Heart right ventricle (tissue), 16 donors: ENCODE data around the gene IGFALS. TPM values are rescaled to one million over a fixed set of nuclear protein-coding genes. Genes with fewer than 3 reads are reported as not detected.

Experiments
- ATAC-seq, 8 donors: fragments of 200-7000 bp; cut with Tn5 transposase; one replicate each; pipeline ENCODE4 v1.9.1; 2020; ENCODE audit warnings: mild to moderate bottlenecking in 8 of 8, moderate library complexity in 8 of 8, moderate number of reproducible peaks in 1 of 8
- DNase-seq, 2 donors: peaks; one replicate each; pipeline ENCODE4 v3.0.0-alpha.2; 2020
- H3K27ac ChIP-seq, 10 donors: fragments of 200-600 bp; sonication (generic) in 2 of 10; one replicate each; pipeline versions ENCODE4 v1.5.0 to v1.8.0; 2020 to 2022; ENCODE audit warnings: mild to moderate bottlenecking in 3 of 10
- H3K27me3 ChIP-seq, 7 donors: fragments of 200-600 bp; one replicate each; pipeline ENCODE4 v1.8.0; 2021 to 2022; ENCODE audit warnings: mild to moderate bottlenecking in 2 of 7
- H3K36me3 ChIP-seq, 9 donors: fragments of 200-600 bp; sonication (generic) in 1 of 9; one replicate each; pipeline versions ENCODE4 v1.5.0 to v1.8.0; 2020 to 2022; ENCODE audit warnings: mild to moderate bottlenecking in 2 of 9
- H3K4me1 ChIP-seq, 9 donors: fragments of 200-600 bp; sonication (generic) in 1 of 9; one replicate each; pipeline versions ENCODE4 v1.5.0 to v1.8.0; 2020 to 2022; ENCODE audit warnings: mild to moderate bottlenecking in 4 of 9
- H3K4me3 ChIP-seq, 10 donors: fragments of 200-600 bp; sonication (generic) in 2 of 10; one replicate each; pipeline versions ENCODE4 v1.5.0 to v1.8.0; 2020 to 2022; ENCODE audit warnings: mild to moderate bottlenecking in 7 of 10, moderate library complexity in 2 of 10
- H3K9me3 ChIP-seq, 11 donors: fragments of 200-600 bp in 10 of 11; sonication (generic) in 2 of 11; one replicate each; pipeline versions ENCODE4 v1.5.0 to v1.8.0; 2013 to 2022; ENCODE audit warnings: mild to moderate bottlenecking in 2 of 11, control low read depth in 1 of 11, moderate library complexity in 1 of 11
- CTCF ChIP-seq, 9 donors: fragments of 200-600 bp; sonication (generic) in 2 of 9; IDR thresholded peaks; one replicate each; pipeline versions ENCODE4 v1.5.0 to v1.8.0; 2021 to 2022; ENCODE audit warnings: antibody characterized with exemption in 9 of 9, mild to moderate bottlenecking in 5 of 9, moderate library complexity in 1 of 9
- WGBS, 2 donors: extraction: QIAGEN DNeasy Blood & Tissue Kit; methylation state at CpG; one replicate each; pipeline ENCODE4 v1.1.7; 2013; ENCODE audit warnings: inconsistent platforms in 1 of 2; 5-methylcytosine and 5-hydroxymethylcytosine counted together
- intact Hi-C, 10 donors: fragments of 100-400 bp; cut with DNase I; formaldehyde crosslinking; loops; one replicate each; pipeline versions ENCODE4 v1.11.1 to v1.14.2; 2022
- polyA plus RNA-seq, 2 donors: library from polyadenylated mRNA; stranded (reverse); fragments of 200-250 nt; gene quantifications; one replicate each; pipeline ENCODE4 v1.2.3, GENCODE V29; 2013
- total RNA-seq, 10 donors: library from RNA; stranded (reverse); fragmentation: NEBNext Ultra II Directional in 3 of 10; extraction: Animal tissue kit (Norgen Biotek cat#: 25700) in 3 of 10; gene quantifications; one replicate each; pipeline versions ENCODE4 v1.2.1 to v1.2.4, GENCODE V29; 2021 to 2023
- donor health status: Arrhythmogenic right ventricular cardiomyopathy.
- donor health status: ischemic (EF 13 %, LVEDD 7.1; RV severe dilation, severe dysfunction).
- donor health status: healthy with polysubstance abuse.
- donor health status: DM: no; HTN: yes; CAD: no.
- donor health status: DM: no; HTN: no; CAD: no.
- donor health status: ischemic (EF 25% LVEDD 6.9; RV normal size, moderate dysfunction).
- donor health status: ischemic (EF 25% LVEDD 5.7; RV mildly dilated, moderate dysfunction).
- donor health status: healthy.
- donor health status: DM: yes; HTN: yes; CAD: no.
- donor health status: Ischemic cardiomyopathy.
- donor health status: ischemic (EF 35%, LVEDD 5.7; RV mildly dilated, moderate dysfunction).
- donor health status: nonischemic (EF 11% LVEDD 7.7; RV severe dilation, severe dysfunction).
- donor health status: DM: yes; HTN: yes; CAD: no.
- donor health status: PGD.
- donor health status: ischemic (EF 29% LVEDD 5.4; RV normal size, mild dysfunction).
- donor health status: nonischemic (EF 23%, LVEDD 6.1; RV moderate dilation, normal function).

IGFALS gene
- total and polyA plus RNA-seq, 12 donors = 0.04 to 0.59 (median 0.13) TPM; not detected in 6

GRCh38 chr16:1819611-1820010 lies 26.1 kb upstream of the IGFALS start:
- H3K36me3 ChIP-seq = peaks cover 0 to 80% (median 33%) of the 10 kb centered on the region in 9 donors
- WGBS, 2 donors = 94 to 95% methylated on average over 15 of the region's 15 CpGs
- no peak overlapping the region for H3K27ac ChIP-seq
- H3K9me3 ChIP-seq = no peaks in the 10 kb centered on the region
- DNase-seq (no peak), ATAC-seq (no peak)
- intact Hi-C loops = no loop called here
- H3K4me1 ChIP-seq = peaks cover 0 to 14% (median 7%) of the 10 kb centered on the region in 9 donors
- no peak overlapping the region for H3K4me3 ChIP-seq
- no peak for TF ChIP-seq CTCF (IDR thresholded peaks at IDR 0.05)
- no peaks in the 10 kb centered on the region for H3K27me3 ChIP-seq

- H3K4me1 ChIP-seq = peaks cover 0 to 8% (median 3%) of the 10 kb centered on the region in 9 donors
- no peak overlapping the region for H3K27ac ChIP-seq
- no peaks in the 10 kb centered on the region for H3K27me3 ChIP-seq
- WGBS, 2 donors = 95% methylated on average over 35 of the region's 35 CpGs
- no peak for TF ChIP-seq CTCF (IDR thresholded peaks at IDR 0.05)
- H3K9me3 ChIP-seq = no peaks in the 10 kb centered on the region
- ATAC-seq (no peak), DNase-seq (no peak)
- H3K36me3 ChIP-seq = peaks cover 0 to 86% (median 33%) of the 10 kb centered on the region in 9 donors
- intact Hi-C loops = no loop called here
- H3K4me3 ChIP-seq = no peak overlapping the region
These were observed 25.5 kb upstream of the IGFALS start for GRCh38 chr16:1818873-1819525.

- Histone ChIP-seq H3K27ac (no peak overlapping the region), H3K36me3 (peaks cover 0 to 92% (median 33%) of the 10 kb centered on the region in 9 donors), H3K9me3 (no peaks in the 10 kb centered on the region), H3K27me3 (no peaks in the 10 kb centered on the region), H3K4me1 (peaks cover 0 to 1% (median 0%) of the 10 kb centered on the region in 9 donors), H3K4me3 (no peak overlapping the region)
- intact Hi-C loops = no loop called here
- TF ChIP-seq CTCF (IDR thresholded peaks at IDR 0.05) = no peak
- peak in 1 of 8 donors; percentile 5 for ATAC-seq
- WGBS, 2 donors = 95 to 96% methylated on average over 27 of the region's 27 CpGs
- no peak for DNase-seq
These were observed 24.8 kb upstream of the IGFALS start for GRCh38 chr16:1818204-1818872.

GRCh38 chr16:1817716-1818115 lies 24.2 kb upstream of the IGFALS start:
- H3K4me1 ChIP-seq = no peaks in the 10 kb centered on the region
- H3K9me3 ChIP-seq = no peaks in the 10 kb centered on the region
- H3K27ac ChIP-seq = no peak overlapping the region
- WGBS, 2 donors = 93% methylated on average over 17 of the region's 17 CpGs
- H3K36me3 ChIP-seq = peaks cover 0 to 95% (median 33%) of the 10 kb centered on the region in 9 donors
- DNase-seq (no peak), ATAC-seq (peak in 1 of 8 donors; percentile 16)
- H3K27me3 ChIP-seq = no peaks in the 10 kb centered on the region
- H3K4me3 ChIP-seq = no peak overlapping the region
- intact Hi-C loops = no loop called here
- no peak for TF ChIP-seq CTCF (IDR thresholded peaks at IDR 0.05)
